ENCODE measurements around the gene EYA4. TPM values are rescaled to one million over a fixed set of nuclear protein-coding genes. Genes with fewer than 3 reads are reported as not detected.

The EYA4 gene
- total and polyA plus RNA-seq, 7 donors: 0.01 to 8.6 (median 0.82) TPM; not detected in 2

- intact Hi-C loops (cut with DNase I): no loop called here
Measured at GRCh38 chr6:133430530-133430929, 189.4 kb downstream of the EYA4 start.

GRCh38 chr6:133431031-133431430 lies 189.9 kb downstream of the EYA4 start:
- TF ChIP-seq EP300 (IDR thresholded peaks at IDR 0.05) (no peak), POLR2A (IDR thresholded peaks at IDR 0.05) (no peak), CTCF (IDR thresholded peaks at IDR 0.05) (no peak), POLR2AphosphoS5 (IDR thresholded peaks at IDR 0.05) (no peak)
- H3K36me3 ChIP-seq: no peaks in the 10 kb centered on the region
- no peak overlapping the region for H3K27ac ChIP-seq
- no peak for DNase-seq
- no peaks in the 10 kb centered on the region for H3K27me3 ChIP-seq
- H3K4me1 ChIP-seq: no peaks in the 10 kb centered on the region
- H3K9me3 ChIP-seq: no peaks in the 10 kb centered on the region
- H3K4me3 ChIP-seq: no peak overlapping the region
- intact Hi-C loops (cut with DNase I): no loop called here

More at GRCh38 chr6:133430530-133430929, 189.4 kb downstream of the EYA4 start:
- TF ChIP-seq CTCF (IDR thresholded peaks at IDR 0.05) (no peak), EP300 (IDR thresholded peaks at IDR 0.05) (no peak), POLR2AphosphoS5 (IDR thresholded peaks at IDR 0.05) (no peak)
- Histone ChIP-seq H3K36me3 (no peaks in the 10 kb centered on the region), H3K9me3 (no peaks in the 10 kb centered on the region), H3K4me1 (no peaks in the 10 kb centered on the region), H3K27ac (no peak overlapping the region), H3K4me3 (no peak overlapping the region), H3K27me3 (no peaks in the 10 kb centered on the region)
- no peak for DNase-seq

GRCh38 chr6:133432021-133432989 lies 191.1 kb downstream of the EYA4 start:
- no peaks in the 10 kb centered on the region for H3K27me3 ChIP-seq
- no peak overlapping the region for H3K4me3 ChIP-seq
- no peaks in the 10 kb centered on the region for H3K4me1 ChIP-seq
- H3K27ac ChIP-seq: no peak overlapping the region
- intact Hi-C loops (cut with DNase I): no loop called here
- DNase-seq: no peak
- H3K9me3 ChIP-seq: no peaks in the 10 kb centered on the region
- WGBS, 2 donors: 38 to 71% methylated on average over 9 of the region's 9 CpGs
- TF ChIP-seq CTCF (IDR thresholded peaks at IDR 0.05) (no peak), POLR2AphosphoS5 (IDR thresholded peaks at IDR 0.05) (no peak), POLR2A (IDR thresholded peaks at IDR 0.05) (no peak), EP300 (IDR thresholded peaks at IDR 0.05) (no peak)
- H3K36me3 ChIP-seq: no peaks in the 10 kb centered on the region

GRCh38 chr6:133435065-133435728 lies 194.0 kb downstream of the EYA4 start:
- DNase-seq: no peak
- H3K27ac ChIP-seq: no peak overlapping the region
- H3K4me1 ChIP-seq: no peaks in the 10 kb centered on the region
- no peak for TF ChIP-seq POLR2AphosphoS5 (IDR thresholded peaks at IDR 0.05)
- H3K27me3 ChIP-seq: no peaks in the 10 kb centered on the region
- H3K4me3 ChIP-seq: no peak overlapping the region
- no peaks in the 10 kb centered on the region for H3K36me3 ChIP-seq
- intact Hi-C loops (cut with DNase I): no loop called here
- H3K9me3 ChIP-seq: no peaks in the 10 kb centered on the region
- 76 to 85% methylated on average over 7 of the region's 7 CpGs for WGBS, 2 donors

- no peaks in the 10 kb centered on the region for H3K27me3 ChIP-seq
- H3K4me3 ChIP-seq: no peak overlapping the region
- intact Hi-C loops (cut with DNase I): no loop called here
- no peak overlapping the region for H3K27ac ChIP-seq
- H3K36me3 ChIP-seq: no peaks in the 10 kb centered on the region
- TF ChIP-seq EP300 (IDR thresholded peaks at IDR 0.05) (no peak), CTCF (IDR thresholded peaks at IDR 0.05) (no peak), POLR2AphosphoS5 (IDR thresholded peaks at IDR 0.05) (no peak), POLR2A (IDR thresholded peaks at IDR 0.05) (no peak)
- no peaks in the 10 kb centered on the region for H3K9me3 ChIP-seq
- no peak for DNase-seq
- 27 to 38% methylated on average over 1 of the region's 1 CpG for WGBS, 2 donors
- H3K4me1 ChIP-seq: no peaks in the 10 kb centered on the region
Measured at GRCh38 chr6:133436652-133437051, 195.5 kb downstream of the EYA4 start.
